Tibial artery (tissue), 4 donors: Measurements from ENCODE around the gene FABP3.
A peak's percentile ranks its signal among the peaks of the same experiment; 100 is the strongest.

ENCODE experiments used
- DNase-seq, 2 donors: peaks; one replicate each; pipeline ENCODE4 v3.0.0-alpha.2; 2019
- H3K27ac ChIP-seq, 2 donors: fragments of 200-600 bp; sonication (generic) in 1 of 2; 1 replicate in 1 of 2; 2 replicates in 1 of 2; pipeline ENCODE4 v1.5.1; 2018 to 2019; ENCODE audit warnings: mild to moderate bottlenecking in 1 of 2
- H3K27me3 ChIP-seq, 2 donors: fragments of 200-600 bp; sonication (generic) in 1 of 2; one replicate each; pipeline versions ENCODE4 v1.5.1 to v1.6.0; 2016 to 2019
- H3K36me3 ChIP-seq, 3 donors: fragments of 200-600 bp; sonication (generic) in 2 of 3; one replicate each; pipeline ENCODE4 v1.5.1; 2016 to 2019; ENCODE audit warnings: mild to moderate bottlenecking in 2 of 3
- H3K4me1 ChIP-seq, 4 donors: fragments of 200-600 bp; sonication (generic) in 2 of 4; 1 replicate in 3 of 4; 2 replicates in 1 of 4; pipeline ENCODE4 v1.5.1; 2016 to 2019
- H3K4me3 ChIP-seq, 2 donors: fragments of 200-600 bp; sonication (generic) in 1 of 2; 1 replicate in 1 of 2; 2 replicates in 1 of 2; pipeline ENCODE4 v1.5.1; 2018 to 2019; ENCODE audit warnings: mild to moderate bottlenecking in 2 of 2
- H3K9me3 ChIP-seq, 3 donors: fragments of 200-600 bp; sonication (generic) in 1 of 3; one replicate each; pipeline ENCODE4 v1.5.1; 2016 to 2019
- intact Hi-C: fragments of 100-400 bp; cut with DNase I; formaldehyde crosslinking; loops from one replicate; pipeline ENCODE4 v1.15.0; 2023; ENCODE audit warnings: low total_unique reads
- TF ChIP-seq, protein P1 (sequence below), 2 experiments: fragments of 200-600 bp in 1 of 2; fragments of 450-650 bp in 1 of 2; IDR thresholded peaks; one replicate each; pipeline ENCODE4 v1.5.1; 2017 to 2019; ENCODE audit warnings: antibody characterized with exemption in 2 of 2, mild to moderate bottlenecking in 1 of 2, moderate library complexity in 1 of 2

FABP3 gene

GRCh38 chr1:31397360-31398095 lies 24.7 kb upstream of the FABP3 start:
- peaks cover 0 to 10% (median 4%) of the 10 kb centered on the region in 4 donors for H3K4me1 ChIP-seq
- DNase-seq, result no peak
- no peaks in the 10 kb centered on the region for H3K9me3 ChIP-seq
- H3K36me3 ChIP-seq, result no peaks in the 10 kb centered on the region
- H3K4me3 ChIP-seq, result no peak overlapping the region
- peaks cover 0 to 2% of the 10 kb centered on the region in 2 donors for H3K27me3 ChIP-seq
- TF ChIP-seq, protein P1, sequence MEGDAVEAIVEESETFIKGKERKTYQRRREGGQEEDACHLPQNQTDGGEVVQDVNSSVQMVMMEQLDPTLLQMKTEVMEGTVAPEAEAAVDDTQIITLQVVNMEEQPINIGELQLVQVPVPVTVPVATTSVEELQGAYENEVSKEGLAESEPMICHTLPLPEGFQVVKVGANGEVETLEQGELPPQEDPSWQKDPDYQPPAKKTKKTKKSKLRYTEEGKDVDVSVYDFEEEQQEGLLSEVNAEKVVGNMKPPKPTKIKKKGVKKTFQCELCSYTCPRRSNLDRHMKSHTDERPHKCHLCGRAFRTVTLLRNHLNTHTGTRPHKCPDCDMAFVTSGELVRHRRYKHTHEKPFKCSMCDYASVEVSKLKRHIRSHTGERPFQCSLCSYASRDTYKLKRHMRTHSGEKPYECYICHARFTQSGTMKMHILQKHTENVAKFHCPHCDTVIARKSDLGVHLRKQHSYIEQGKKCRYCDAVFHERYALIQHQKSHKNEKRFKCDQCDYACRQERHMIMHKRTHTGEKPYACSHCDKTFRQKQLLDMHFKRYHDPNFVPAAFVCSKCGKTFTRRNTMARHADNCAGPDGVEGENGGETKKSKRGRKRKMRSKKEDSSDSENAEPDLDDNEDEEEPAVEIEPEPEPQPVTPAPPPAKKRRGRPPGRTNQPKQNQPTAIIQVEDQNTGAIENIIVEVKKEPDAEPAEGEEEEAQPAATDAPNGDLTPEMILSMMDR (IDR thresholded peaks at IDR 0.05), result no peak
- no peak overlapping the region for H3K27ac ChIP-seq
- intact Hi-C loops, result no loop called here

- Histone ChIP-seq H3K27ac (no peak overlapping the region), H3K36me3 (no peaks in the 10 kb centered on the region), H3K27me3 (no peaks in the 10 kb centered on the region), H3K4me3 (no peak overlapping the region), H3K9me3 (no peaks in the 10 kb centered on the region), H3K4me1 (peaks cover 0 to 10% (median 4%) of the 10 kb centered on the region in 4 donors)
- TF ChIP-seq, protein P1 (IDR thresholded peaks at IDR 0.05), result no peak
- intact Hi-C loops, result no loop called here
- DNase-seq, result no peak
Measured at GRCh38 chr1:31396633-31397351, 23.9 kb upstream of the FABP3 start.

DNA sequence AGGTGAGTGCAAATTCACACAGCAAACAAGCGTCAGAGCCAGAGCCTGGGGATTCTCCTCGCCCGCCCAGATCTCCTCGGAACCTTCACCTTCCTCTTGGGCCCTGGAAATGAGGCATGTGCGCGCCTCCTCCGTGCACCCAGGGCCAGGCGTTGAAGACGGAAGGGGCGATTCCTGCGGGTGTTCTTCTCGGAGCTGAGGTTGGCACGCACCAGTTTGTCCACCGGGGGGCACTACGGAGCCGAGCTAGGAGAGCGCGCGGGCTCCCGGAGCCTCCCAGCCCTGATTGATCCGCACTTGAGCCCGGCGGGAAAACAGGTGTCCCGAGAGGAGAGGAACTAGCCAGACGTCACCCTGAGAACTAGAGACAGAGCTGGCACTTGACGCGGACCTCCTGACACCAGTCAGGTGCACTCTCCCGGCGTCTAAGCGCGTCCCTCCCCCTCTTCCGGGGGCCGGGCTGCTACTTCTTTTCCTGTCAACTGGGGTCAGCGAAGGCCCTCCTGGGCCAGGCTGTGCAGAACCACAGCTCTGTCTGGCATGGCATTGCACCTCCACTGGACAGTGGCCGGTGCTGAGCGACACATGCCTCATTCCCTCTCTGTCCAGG lies 21.8 kb upstream of the FABP3 start:
- no peaks in the 10 kb centered on the region for H3K9me3 ChIP-seq
- no peaks in the 10 kb centered on the region for H3K36me3 ChIP-seq
- no peaks in the 10 kb centered on the region for H3K27me3 ChIP-seq
- H3K4me1 ChIP-seq, result peaks cover 0 to 10% (median 4%) of the 10 kb centered on the region in 4 donors
- H3K4me3 ChIP-seq, result peak overlapping the region; percentile 4 to 40
- TF ChIP-seq, protein P1 (IDR thresholded peaks at IDR 0.05), result peak; percentile 85 to 86
- DNase-seq, result peak; percentile 77 to 87
- intact Hi-C loops, result loop anchor here (2.0 kb wide), 1 partner anchor 28 kb away; no protein-coding TSS in a partner anchor
- H3K27ac ChIP-seq, result no peak overlapping the region

- no peak for DNase-seq
- TF ChIP-seq, protein P1 (IDR thresholded peaks at IDR 0.05), result no peak
- no peak overlapping the region for H3K27ac ChIP-seq
Measured at GRCh38 chr1:31393463-31393862, 20.6 kb upstream of the FABP3 start.

GRCh38 chr1:31390071-31390470 lies 17.2 kb upstream of the FABP3 start:
- no peak overlapping the region for H3K4me3 ChIP-seq
- H3K36me3 ChIP-seq, result no peaks in the 10 kb centered on the region
- no peaks in the 10 kb centered on the region for H3K9me3 ChIP-seq
- H3K27me3 ChIP-seq, result no peaks in the 10 kb centered on the region
- H3K27ac ChIP-seq, result no peak overlapping the region
- TF ChIP-seq, protein P1 (IDR thresholded peaks at IDR 0.05), result no peak
- no peak for DNase-seq
- intact Hi-C loops, result no loop called here
- peaks cover 0 to 9% (median 4%) of the 10 kb centered on the region in 4 donors for H3K4me1 ChIP-seq

More at GRCh38 chr1:31393463-31393862, 20.6 kb upstream of the FABP3 start:
- no peaks in the 10 kb centered on the region for H3K9me3 ChIP-seq
- intact Hi-C loops, result no loop called here
- peaks cover 0 to 10% (median 4%) of the 10 kb centered on the region in 4 donors for H3K4me1 ChIP-seq
- H3K4me3 ChIP-seq, result no peak overlapping the region
- no peaks in the 10 kb centered on the region for H3K27me3 ChIP-seq
- H3K36me3 ChIP-seq, result no peaks in the 10 kb centered on the region
